ENCODE results near the gene CACNB4.
"Not testable (repeated sequence)": the region's sequence is repeated elsewhere in the genome, so short reads cannot be mapped to it uniquely, and the experiment has no call there.

CACNB4 gene

DNA sequence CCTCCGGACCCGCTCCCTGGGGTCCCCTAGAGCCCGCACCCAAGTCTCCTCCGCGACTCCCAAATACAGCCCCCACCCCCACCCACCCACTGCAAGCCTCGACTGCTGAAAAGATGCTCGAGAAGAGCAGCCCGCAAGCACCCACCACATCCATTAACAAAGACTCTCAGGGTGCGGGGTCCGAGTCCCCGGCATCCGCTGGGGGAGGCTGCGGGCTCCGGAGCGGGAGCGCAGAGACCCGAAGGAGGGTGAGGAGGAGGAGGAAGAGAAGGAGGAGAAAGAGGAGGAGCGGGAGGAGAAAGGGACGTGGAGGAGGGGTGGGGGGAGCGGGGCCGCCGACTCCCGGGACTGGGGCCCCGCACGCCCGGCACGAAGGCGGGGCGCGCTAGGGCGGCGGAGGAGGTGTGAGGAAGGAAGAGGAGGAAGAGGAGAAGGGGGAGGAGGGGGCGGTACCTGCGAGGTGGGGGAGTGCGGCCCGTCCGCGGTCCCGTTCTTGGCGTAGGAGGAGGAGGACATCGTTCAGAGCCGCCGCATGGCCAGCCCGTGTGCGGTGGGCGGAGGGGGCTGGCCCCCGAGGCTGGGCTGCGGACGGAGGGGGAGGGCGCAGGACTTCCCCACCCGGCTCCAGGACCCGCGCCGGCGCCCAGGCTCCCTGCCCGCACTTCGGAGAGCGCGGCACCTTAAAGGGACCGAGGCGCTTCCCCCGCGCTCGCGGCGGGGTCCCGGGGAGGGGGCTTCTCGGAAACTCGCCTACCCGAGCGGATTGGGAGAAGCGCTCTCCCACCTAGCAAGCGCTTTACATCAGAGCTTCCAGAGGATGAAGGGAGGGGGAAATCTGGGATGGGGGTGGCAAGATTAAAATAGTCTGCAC lies at the start of gene CACNB4:
Gene CACNB4 (minus strand): TSS at position 549 of the 871 bp plus-strand sequence.
- no peak for DNase-seq

DNA sequence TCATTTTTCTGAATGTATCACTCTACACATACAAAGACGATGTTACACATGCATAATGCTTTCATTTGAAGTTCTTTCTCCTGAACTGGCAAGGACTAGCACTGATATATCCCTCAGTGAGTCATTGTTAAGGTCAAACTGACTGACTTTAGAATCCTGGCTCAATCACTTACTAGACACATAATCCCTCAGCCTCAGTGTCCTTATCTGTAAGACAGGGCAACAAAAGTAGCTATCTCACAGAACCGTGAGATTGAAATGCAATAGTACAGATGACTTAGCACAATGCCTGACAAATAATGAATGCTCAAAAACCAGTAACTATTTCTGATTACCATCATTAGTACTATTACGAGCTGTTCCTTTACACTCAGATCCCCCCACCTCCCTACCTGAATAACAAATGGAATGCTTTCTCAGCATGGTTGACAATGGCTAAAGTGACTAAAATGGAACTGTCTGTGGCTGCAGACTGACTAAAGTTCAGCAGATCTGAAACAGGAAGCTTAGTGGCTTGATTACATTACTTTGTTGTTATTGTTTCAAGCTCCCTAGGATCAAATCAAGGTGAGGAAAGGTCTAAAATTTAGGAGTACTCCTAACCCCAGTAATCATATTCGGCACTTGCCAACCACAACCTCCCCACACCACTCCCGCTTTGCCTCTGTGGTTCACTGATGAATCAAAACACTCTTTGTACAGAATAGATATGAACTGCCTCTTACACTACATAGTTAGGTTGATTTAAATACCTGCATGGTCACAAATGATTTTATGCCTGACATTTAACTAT lies 35.8 kb upstream of the CACNB4 start:
- no peak for DNase-seq

DNA sequence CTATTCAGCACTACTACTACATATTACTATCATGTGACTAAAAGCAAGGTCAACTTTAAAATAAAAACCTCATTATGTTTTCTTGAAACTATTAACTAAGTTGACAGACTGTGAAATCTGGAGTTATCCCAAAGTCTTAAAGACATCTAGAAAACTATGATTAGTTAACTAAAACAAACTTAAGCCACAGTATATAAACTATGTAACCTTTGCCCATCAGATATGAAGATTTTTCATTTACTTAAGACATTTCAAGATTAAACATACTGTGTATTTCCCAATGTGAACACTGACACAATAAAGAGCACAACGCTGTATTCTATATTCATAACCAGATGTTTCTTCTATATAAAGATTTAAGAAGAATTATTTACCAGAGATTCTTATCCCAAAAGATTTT lies 33.5 kb upstream of the CACNB4 start:
- DNase-seq, result no peak

GRCh38 chr2:152127628-152128027 lies 28.8 kb upstream of the CACNB4 start:
- no peak for DNase-seq

DNA sequence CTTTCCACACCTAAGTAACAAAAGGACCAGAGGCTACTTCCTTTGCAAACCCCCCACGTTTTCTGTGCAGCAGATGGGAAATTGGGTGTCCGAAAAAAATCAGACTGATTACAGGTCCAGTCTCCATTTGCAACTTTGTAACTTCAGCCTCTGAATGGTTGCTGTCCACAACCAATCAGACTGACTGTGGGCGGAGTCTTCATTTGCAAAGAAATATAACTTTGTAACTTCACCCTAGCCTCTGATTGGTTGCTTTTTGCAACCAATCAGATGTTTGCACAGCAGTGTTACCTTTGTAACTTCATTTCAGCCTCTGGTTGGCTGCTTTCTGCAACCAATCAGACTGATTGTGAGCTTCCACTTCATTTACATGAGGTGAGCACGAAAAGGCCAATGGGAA lies 27.8 kb upstream of the CACNB4 start:
- no peak for DNase-seq

- DNase-seq, result no peak
Measured at GRCh38 chr2:152122161-152122560, 23.3 kb upstream of the CACNB4 start.

DNA sequence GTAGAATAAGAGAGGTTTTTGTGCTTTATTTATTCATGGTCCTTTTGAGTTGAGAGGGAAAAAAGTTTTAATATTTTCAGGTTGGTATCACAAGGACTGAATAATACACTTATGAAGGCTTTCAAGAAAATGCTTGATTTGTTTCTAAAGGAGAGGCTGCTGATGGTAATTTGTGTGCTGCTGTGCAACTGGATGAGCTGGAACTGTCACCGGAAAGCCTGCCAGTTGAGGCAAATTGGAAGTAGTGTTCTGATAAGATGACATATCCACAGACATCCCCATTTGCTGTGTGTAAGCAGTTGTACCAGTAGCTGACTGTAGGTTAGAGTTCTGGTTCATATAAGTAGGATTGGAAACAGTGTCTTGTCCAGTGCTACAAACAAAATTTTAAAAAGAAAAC lies 21.6 kb upstream of the CACNB4 start:
- no peak for DNase-seq

DNA sequence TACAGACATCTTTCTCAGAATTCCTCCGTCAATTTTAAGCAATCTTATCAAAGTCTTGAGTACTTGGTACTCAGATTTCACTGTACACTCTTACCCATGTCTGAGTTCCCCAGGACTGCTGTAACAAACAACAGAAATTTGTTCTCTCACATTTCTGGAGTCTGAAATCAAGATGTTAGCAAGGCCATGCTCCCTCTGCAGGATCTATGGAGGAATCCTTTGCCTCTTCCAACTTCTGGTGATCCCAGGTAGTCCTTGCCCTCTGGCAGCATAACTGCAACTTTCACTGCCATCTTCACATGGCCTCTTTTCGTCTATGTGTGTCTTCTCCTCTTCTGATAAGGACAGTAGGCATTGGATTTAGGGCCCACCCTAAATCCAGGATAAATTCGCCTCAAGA lies 17.1 kb upstream of the CACNB4 start:
- DNase-seq, result no peak

DNA sequence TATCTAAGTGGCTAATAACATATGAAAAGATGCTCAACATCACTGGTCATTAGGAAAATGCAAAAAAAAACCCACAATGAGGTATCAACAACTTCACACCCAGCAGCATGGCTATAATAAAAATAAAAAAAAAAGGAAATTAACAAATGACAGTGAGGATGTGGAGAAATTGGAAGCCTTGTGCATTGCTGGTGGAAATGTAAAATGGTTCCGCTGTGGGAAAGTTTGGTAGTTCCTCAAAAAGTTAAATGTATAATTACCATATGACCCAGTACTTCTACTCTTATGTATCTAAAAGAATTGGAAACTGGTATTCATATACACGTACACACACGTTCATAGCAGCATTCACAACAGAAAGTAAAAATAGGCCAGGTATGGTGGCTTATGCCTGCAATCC lies 15.5 kb upstream of the CACNB4 start:
- DNase-seq, result no peak

GRCh38 chr2:152107140-152107539 lies 8.3 kb upstream of the CACNB4 start:
- DNase-seq, result not testable (repeated sequence)

DNA sequence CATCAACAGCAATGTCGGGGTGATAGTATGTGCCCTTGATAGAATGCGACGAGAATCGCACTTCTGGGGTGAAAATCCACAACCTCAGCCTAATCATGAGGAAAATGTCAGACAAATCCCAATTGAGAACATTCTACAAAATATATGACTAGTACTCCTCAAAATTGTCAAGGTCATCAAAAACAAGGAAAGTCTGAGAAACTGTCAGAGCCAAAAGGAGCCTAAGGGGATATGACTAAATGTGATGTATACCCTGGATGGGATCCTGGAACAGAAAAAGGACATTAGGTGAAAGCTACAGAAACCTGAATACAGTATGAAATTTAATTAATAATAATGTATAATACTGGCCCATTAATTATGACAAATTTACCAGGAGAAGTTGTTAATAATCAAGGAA lies 7.6 kb upstream of the CACNB4 start:
- no peak for DNase-seq

DNA sequence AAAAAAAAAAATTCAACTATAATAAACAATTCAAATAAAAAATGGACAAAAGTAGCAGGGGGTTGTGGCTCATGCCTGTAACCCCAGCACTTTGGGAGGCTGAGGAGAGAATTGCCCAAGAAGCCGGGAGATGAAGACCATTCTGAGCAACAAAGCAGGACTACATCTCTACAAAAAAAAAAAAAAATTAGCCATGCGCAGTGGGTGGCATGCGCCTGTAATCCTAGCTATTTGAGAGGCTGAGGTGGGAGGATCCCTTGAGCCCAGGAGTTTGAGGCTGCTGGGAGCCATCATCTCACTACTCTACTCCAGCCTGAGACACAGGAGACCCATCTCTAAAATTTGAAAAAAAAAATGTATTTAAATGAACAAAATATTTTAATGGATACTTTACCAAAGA lies 4.4 kb upstream of the CACNB4 start:
- no peak for DNase-seq

DNA sequence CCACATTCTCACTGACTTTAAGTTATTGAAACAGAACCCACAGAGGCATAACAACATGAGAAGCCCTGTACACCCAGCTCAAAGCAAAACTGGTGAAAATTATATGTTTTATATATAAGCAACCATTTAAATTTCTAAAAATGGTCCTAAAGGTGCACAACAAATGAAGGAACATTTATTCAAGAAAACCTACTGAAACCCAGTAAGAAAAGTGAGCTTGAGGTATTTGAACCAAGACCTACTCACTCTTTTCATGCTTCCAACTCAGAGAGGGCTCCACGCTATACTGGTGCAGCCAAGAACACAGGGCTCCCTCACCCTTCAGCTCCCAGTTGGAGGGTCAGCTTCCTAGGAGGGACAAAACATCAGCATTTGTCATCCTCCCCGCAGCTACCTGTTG lies 2.1 kb upstream of the CACNB4 start:
- DNase-seq, result no peak

GRCh38 chr2:152099367-152100050 lies 665 bp upstream of the CACNB4 start:
- no peak for DNase-seq

GRCh38 chr2:152097801-152098495 lies 896 bp downstream of the CACNB4 start:
- DNase-seq, result no peak

DNA sequence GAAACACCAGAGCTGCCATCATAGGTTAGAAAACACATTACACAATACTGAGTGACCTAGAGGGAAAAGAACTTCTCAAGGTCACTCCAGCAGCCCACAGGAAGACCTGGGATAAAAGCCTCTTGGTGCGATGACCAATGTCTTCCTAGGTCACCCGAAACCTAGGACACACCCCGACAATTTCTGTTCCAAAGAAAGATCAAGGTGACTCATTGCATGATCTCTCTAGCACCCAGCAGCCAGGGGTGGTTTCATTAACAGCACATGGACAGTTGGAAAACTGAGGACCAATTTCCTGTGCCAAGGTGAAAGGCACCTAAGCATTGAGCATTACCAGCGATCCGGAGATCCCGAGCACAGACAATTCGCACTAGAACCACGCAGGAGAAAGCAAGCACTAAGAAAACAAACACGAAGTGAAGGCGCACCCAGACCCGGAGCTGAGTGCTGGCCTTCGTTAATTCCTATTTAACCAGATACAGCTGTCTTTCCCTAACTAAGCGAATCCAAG lies 1.5 kb downstream of the CACNB4 start:
- DNase-seq, result no peak

DNA sequence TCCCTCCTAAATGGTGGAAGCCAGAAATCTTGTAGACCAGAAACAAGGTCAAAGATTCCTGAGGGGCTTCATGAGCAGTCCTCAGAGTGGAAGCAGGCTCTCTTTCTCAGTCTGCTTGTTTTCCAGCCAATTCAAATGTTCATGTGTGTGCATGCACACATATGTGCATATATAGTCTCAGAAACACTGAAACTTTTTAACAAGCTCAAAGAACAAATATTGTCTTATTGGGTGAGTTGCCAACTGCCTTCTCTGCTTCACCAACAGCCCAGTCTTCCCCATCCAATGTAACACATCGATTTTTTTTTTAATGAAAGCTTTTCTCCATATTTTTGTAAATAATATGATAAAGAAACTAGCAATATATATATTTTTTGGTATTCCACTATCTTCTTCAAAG lies 3.7 kb downstream of the CACNB4 start:
- no peak for DNase-seq

DNA sequence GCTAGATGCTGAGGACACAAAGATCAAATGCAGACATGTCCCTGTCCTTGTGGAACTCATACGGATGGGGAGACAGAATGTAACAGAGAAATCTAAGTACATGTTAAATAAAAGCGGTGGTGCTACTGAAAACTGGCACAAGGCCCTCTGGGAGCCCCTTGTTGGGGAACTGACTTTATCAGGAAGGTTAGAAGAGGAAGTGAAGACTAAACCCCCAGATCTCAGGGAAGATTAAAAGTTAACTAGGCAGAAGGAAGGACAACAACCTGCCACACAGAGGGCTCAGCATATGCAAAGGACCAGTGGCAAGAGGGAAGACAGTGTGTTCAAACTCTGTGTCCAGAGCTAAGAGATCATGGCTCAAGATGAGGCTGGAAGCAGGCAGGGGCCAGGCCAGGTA lies 4.8 kb downstream of the CACNB4 start:
- DNase-seq, result no peak

DNA sequence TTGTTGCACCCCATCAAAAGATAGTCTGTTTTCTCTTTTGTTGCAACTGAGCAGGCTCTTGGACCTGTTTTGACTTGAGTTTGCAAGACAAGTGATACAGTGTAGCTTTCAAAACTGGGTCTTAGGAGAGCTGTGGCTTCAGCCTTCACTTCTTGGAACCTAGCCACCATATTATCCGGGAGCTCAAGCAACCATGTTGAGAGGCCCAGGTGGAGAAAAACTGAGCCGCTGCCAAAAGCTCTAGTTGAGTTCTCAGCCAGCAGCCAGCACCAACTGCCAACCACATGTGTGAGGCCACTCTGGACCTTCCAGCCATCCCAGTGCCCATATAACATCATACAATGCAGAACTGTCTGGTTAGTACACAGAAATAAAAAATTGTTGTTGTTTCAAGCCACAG lies 5.4 kb downstream of the CACNB4 start:
- DNase-seq, result peak; percentile 71

DNA sequence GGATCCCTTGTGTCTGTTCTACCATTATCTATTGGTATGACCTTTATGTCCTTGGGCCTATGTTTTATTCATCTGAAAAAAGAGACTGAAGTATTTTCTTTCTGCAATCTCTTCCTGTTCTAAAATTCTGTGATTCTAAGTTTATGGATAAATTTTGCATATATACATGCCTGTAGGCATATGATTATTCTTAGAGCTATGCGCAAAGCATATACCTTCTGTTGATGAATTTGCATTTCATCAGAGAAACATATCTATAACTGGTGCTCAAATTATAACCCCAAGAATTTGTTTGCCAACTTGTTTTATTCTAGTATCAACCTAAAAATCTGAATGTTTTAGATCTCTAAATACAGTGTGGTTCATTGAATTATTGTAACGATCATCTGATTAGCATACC lies 6.7 kb downstream of the CACNB4 start:
- no peak for DNase-seq

DNA sequence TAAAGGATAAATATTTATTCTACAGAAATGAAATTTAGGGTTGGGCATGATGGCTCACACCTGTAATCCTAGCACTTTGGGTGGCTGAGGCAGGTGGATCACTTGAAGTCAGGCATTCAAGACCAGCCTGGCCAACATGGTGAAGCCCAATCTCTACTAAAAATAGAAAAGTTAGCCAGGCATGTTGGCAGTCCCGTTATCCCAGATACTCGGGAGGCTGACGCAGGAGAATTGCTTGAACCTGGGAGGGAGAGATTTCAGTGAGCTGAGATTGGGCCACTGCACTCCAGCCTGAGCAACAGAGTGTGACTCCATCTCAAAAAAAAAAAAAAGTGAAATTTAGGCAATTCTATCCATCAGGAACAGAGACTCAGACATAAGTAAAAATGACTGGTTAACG lies 8.1 kb downstream of the CACNB4 start:
- DNase-seq, result not testable (repeated sequence)

GRCh38 chr2:152089238-152089637 lies 9.6 kb downstream of the CACNB4 start:
- no peak for DNase-seq

DNA sequence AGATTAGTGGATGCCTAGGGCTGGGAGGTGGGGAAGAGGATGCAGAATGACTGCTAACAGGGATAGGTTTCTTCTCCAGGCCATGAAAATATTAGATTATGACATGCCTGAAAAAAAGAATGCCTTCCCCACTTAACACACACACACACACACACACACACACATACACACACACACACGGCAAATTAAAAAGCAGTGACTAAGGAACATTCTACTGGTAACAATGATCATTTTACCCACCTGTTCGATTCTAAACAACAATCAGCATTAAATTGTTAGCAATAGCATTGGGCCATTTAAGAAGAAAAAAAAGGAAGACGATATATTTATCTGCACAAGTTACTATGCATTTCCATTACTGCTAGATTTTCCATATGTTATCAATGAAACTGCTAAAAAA lies 10.8 kb downstream of the CACNB4 start:
- no peak for DNase-seq
